Measurements from ENCODE around the gene TMEM8B.

The TMEM8B gene

GRCh38 chr9:35812025-35812602, 16.9 kb upstream of the TMEM8B start, which contains the start of gene SPAG8:
Gene SPAG8 (minus strand): TSS chr9:35812262. CDS start chr9:35812147, 115 bp downstream.
- DNase-seq: peak; percentile 98

GRCh38 chr9:35813434-35814105, 15.5 kb upstream of the TMEM8B start:
- no peak for DNase-seq

GRCh38 chr9:35814106-35814840, 14.8 kb upstream of the TMEM8B start:
- peak; percentile 21 for DNase-seq

- peak; percentile 97 for DNase-seq
Observed at GRCh38 chr9:35814841-35815543, 14.0 kb upstream of the TMEM8B start, which contains the start of gene HINT2. Gene HINT2 (minus strand): TSS chr9:35815042. CDS start chr9:35814979, 63 bp downstream.

- DNase-seq: no peak
Observed at GRCh38 chr9:35816708-35817107, 12.3 kb upstream of the TMEM8B start.

- DNase-seq: no peak
Observed at GRCh38 chr9:35818341-35818740, 10.7 kb upstream of the TMEM8B start.

- no peak for DNase-seq
Observed at GRCh38 chr9:35820076-35820475, 9.0 kb upstream of the TMEM8B start.

GRCh38 chr9:35822926-35823325, 6.1 kb upstream of the TMEM8B start:
- no peak for DNase-seq

- peak; percentile 19 for DNase-seq
Observed at GRCh38 chr9:35826071-35826701, 2.8 kb upstream of the TMEM8B start.

- no peak for DNase-seq
Observed at GRCh38 chr9:35827486-35827885, 1.5 kb upstream of the TMEM8B start.

- DNase-seq: no peak
Observed at GRCh38 chr9:35828716-35829083, 328 bp upstream of the TMEM8B start, which contains the start of gene FAM221B. Gene FAM221B (minus strand): TSS chr9:35828732. CDS start chr9:35826161, 2,571 bp downstream.

- no peak for DNase-seq
Observed at GRCh38 chr9:35829764-35830096, 702 bp downstream of the TMEM8B start.

GRCh38 chr9:35831040-35831439, 2.0 kb downstream of the TMEM8B start:
- DNase-seq: no peak

- no peak for DNase-seq
Observed at GRCh38 chr9:35832814-35833213, 3.8 kb downstream of the TMEM8B start.

- DNase-seq: no peak
Observed at GRCh38 chr9:35834260-35835215, 5.5 kb downstream of the TMEM8B start.

- no peak for DNase-seq
Observed at GRCh38 chr9:35835216-35835632, 6.2 kb downstream of the TMEM8B start.

GRCh38 chr9:35835766-35836165, 6.7 kb downstream of the TMEM8B start:
- no peak for DNase-seq

- no peak for DNase-seq
Observed at GRCh38 chr9:35836595-35836994, 7.6 kb downstream of the TMEM8B start.

GRCh38 chr9:35839926-35840325, 10.9 kb downstream of the TMEM8B start:
- no peak for DNase-seq

GRCh38 chr9:35840881-35841644, 12.0 kb downstream of the TMEM8B start:
- no peak for DNase-seq

- DNase-seq: no peak
Observed at GRCh38 chr9:35841645-35841900, 12.5 kb downstream of the TMEM8B start.

Measured in CD4-positive, alpha-beta T cell treated with Interferon gamma for 1 hour (primary cell).